T1000 (cell line): ENCODE results near the gene TCF12.

Experiments
- DNase-seq: peaks from one replicate; lab custom pipeline; 2025; ENCODE audit warnings: mixed read lengths; lab: John Stamatoyannopoulos, UW

Gene TCF12

DNA sequence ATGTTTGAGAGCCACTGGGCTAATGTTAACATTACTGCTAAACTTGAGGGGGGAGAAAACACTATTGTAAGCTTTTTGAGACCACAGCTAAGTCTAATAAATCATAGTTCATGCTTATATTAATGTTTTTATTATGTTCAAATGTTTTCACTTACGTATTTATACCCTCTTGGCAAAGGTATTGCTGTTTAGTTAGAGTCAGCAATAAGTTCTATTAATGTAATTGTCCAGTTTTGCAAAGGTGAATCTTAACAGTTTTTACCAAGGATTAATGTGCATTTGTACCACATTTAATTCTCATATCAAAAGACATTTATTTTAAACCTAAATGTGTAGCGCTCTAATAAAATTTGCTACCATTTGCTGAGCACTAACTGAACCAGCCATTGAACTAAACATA lies 251.2 kb downstream of the TCF12 start:
- DNase-seq: no peak

DNA sequence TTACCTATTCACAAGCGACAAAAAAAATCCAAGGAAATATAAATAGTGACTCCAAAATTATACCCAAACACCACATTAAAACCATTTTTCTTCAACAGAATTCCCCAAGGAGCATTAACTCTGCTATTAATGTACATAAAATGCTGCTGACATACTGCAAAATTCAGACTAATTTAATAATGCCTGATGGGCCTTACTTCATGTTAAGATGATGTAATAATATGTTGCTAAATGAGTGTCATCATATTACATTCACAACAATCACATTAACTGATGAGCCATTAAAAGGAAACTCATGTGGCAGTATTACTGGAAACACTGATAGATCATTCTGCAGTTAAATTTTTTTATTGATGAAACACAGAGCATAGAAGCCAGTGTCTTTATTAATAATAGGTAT lies 253.0 kb downstream of the TCF12 start:
- no peak for DNase-seq

DNA sequence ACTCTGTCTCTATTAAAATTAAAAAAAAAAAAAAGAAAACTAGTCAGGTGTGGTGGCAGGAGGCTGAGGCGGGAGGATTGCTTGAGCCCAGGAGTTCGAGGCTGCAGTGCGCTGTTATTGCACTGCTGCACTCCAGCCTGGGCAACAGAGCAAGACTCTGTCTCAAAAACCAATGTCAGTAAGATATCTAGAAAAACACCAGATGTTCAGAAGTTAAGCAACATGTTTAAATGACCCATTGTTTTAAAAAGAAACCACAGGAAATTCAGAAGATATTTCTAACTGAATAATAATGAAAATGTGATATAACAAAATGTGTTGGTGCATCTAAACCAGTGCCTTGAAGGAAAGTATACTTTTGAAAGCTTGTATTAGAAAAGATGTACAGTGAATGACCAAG lies 254.5 kb downstream of the TCF12 start:
- no peak for DNase-seq

DNA sequence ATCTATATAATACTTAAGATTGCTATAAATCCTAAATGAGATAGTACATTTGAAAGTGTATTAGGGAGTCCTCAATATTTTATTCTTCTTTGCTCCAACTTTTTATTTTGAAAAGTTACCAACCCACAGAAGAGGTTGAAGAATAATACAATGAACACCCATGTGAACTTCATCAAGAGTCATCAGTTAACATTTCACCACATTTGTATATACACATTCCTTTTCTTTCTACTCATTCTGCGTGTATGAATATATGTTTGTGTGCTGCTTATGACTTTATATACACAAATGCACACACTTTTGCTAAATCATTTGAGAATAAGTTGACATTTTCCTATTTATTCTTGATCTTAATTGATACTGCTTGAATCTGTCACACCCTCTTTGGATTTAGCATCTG lies 264.6 kb downstream of the TCF12 start:
- no peak for DNase-seq

DNA sequence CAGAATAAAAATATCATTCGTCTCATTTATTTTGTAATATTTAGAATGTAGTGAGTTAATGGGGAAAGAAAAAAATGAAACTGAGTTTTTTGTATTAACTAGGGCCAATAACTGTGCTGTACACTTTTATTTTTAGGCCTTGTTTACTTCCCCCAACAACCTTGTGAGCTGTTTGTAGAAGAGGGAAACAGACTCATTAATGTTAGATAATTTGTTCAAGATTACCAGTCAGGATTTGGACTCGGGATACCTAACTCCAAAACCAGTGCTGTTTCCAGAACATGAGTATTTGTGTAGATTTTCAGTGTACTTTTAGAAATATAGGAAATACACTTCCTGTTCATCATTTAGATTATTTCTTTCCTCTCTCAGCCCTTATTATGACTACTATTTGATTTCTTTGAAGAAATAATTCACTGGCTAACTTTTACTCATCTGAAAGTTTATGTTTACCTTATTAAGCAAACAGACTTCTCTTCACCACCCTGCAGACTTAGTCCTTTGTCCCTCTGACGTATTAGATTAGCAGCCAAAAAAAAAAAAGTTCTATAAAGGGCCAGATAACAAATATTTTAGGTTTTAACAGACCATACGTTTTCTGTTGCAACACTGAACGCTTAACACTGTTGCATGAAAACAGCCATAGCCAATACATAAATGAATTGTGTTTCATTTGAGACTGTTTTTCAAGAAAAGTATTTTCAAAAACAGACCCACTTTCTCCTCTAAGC lies 265.3 kb downstream of the TCF12 start:
- no peak for DNase-seq

DNA sequence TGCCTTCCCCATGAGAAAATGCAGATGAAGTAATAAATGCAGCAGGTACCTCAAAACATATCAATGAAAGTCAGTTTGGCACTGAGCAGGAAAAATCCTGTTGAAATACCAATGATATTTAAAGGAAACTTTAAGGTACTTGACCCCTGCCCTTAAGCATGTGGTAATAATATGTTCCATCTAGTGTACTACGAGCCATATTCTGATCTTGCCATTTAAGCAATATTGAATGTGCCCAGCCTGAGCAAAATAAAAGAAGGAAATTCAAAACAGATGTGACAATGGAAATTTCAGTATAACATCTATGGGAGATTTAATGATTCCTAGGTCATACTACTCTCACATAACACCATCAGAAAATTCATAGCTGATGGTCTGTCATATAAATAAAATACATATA lies 266.1 kb downstream of the TCF12 start:
- DNase-seq: no peak

DNA sequence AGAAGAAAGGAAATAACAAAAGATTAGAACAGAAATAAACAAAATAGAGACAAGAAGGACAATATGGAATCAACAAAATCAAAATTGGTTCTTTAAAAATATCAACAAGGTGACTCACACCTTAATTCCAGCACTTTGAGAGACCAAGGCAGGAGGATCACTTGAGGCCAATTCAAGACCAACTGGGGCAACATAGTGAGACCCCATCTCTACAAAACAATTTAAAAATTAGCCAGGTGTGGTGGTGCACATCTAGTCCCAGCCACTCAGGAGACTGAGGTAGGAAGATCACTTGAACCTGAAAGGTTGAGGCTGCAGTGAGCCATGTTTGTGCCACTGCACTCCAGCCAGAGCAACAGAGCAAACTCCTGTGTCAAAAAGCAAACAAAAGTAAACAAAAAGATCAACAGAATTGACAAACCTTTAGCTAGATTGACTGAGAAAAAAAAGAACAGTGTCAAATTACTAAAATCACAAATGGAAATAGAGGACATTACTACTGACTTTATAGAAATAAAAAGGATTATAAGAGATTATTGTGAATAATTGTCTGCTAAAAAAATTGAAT lies 267.1 kb downstream of the TCF12 start:
- DNase-seq: no peak

DNA sequence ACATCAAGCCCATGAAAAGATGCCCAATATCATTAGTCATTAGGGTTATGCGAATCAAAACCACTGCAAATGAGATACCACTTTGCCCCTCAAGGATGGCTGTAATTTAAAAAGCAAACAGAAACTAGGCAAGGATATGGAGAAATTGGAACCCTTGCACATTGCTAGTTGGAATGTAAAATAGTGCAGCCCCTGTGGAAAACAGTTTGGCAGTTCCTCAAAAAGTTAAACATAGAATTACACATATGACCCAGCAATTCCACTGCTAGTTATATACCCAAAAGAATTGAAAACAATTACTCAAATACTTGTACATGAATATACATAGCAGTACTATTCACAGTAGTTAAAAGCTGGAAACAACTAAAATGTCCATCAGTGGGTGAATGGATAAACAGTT lies 271.0 kb downstream of the TCF12 start:
- no peak for DNase-seq

DNA sequence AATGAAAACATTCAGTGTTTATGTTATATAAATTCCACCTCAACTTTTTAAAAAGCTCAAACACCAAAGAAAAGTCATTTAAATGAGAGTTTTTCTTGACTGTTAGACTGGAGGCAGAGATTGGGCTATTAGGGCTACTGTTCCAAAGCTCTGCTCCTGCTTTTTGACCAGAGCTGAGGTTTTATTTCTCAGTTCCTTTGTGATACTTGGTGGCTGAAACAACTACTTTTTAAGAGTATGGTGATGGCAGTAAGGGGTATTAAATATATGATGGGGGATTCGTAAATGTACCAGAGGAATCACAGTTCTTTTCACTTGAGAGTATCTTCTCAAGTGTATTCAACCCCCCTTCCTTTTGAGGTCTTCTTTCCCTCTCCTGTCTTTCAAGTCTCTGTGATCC lies 271.8 kb downstream of the TCF12 start:
- no peak for DNase-seq

DNA sequence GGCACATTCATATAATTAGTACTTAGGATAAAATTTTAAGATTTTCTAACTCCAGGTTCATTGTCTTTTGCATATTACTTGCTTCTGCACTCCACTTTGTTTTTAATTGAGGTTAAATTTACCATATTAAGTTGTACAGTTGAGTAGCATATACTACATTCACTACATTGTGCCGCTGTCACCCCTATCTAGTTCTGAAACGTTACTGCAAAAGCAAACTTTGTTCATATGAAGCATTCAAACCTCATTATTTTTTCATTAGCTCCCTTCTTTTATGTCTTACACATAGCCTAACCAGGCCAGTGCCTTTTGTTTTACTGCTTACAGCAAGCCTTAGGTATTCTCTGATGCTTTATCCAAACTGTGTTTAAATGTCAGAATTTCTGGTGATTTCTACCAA lies 274.7 kb downstream of the TCF12 start:
- DNase-seq: no peak

DNA sequence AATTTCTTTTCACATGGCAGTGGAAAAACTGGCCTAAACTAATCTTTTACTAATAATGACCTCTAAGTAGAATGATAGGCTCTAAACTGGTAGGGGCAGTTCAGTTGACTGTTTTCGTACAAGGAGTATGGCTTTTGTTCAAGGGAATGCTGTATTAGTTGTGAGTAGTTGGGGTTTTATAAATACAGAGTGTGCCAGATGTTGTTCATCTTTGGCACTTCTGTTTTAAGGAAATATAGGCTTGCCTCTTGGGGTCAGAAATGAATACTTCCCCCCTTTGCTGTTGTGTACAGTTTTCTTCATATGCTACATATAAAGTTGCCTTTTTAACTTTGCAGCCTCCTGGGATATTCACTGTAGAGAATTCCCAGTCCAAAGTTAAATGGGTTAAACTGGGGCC lies 276.9 kb downstream of the TCF12 start:
- DNase-seq: no peak

DNA sequence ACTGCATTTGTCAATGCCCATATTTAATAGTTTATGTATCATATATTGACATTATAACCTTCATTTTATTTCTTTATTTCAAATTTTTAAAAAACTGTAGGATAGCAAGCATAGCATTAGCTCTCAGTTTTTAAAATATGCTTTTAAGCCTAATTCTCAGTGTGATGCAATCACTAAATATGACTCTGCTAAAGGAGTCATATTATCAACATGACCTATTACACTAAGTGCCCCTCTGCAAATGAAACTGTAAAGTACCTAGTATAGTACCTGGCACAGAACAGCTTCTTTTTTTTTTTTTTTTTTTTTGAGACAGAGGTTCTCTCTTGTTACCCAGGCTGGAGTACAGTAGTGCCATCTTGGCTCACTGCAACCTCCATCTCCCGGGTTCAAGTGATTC lies 278.4 kb downstream of the TCF12 start:
- no peak for DNase-seq

DNA sequence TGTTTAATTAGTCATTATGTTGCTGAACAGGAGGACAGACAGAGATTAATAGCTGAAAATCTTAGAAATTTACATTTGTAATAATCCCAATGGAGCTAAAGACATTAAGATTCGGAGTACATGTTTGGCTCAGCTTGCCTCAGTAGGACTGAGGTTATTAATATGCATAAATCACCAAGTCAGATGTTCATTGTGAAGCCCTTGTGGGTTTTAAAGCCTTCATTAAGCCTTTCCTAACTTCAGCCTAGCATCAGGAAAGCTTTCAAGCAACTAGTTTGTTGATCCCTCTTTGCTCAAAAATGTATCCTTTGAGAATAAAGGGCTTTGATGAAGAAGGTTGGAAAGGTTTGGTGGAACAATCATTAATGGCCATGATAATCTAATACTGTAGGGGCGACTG lies 279.7 kb downstream of the TCF12 start:
- no peak for DNase-seq

DNA sequence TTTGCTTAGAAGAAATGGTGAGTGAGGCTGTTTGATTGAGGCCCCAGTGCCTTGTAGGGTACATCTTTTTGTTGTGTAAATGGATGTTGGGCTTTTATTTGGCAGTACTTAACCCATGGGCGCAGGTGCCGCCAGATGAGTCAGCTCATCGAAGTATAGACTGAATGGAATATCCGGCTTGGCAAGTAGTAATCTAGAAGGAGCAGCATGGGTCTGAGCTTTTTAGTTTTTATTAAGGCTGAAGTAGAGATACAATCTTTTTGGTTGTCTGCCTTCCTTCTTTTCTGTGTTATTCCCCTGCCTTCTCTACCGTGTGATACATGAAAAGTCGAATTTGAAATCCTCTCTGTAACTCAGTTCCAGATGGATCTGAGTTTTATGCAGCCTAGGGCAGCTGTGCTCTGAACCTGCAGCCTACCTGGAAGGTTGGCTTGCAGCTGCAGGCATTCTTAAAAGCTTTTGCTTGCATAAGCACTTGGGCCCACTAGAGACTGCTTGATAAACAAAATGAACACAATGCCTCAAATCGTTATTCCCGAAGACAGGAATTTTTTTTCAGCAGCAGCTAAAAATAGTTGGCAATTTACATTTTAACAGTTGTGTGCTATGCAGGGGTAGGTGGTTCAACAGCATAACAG lies 280.3 kb downstream of the TCF12 start:
- DNase-seq: no peak

DNA sequence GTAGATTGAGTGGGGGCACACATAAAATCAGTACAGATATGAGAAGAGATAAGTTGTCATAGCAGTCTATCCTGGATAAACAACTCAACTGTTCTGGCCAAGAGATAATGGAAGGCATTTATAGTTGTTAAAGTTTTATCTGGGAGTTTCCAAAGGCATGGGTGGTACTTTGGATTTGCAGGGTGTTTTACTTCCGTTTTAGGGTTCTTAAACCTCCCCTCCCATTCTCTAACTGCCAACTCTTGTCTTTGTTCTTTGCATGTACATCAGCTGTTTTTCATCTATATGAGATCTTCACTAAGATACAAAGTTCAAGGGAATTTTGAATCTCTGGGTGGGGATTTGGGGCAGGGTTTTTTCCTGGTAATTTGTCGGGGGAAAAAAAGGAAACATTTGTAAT lies 283.1 kb downstream of the TCF12 start:
- DNase-seq: no peak

DNA sequence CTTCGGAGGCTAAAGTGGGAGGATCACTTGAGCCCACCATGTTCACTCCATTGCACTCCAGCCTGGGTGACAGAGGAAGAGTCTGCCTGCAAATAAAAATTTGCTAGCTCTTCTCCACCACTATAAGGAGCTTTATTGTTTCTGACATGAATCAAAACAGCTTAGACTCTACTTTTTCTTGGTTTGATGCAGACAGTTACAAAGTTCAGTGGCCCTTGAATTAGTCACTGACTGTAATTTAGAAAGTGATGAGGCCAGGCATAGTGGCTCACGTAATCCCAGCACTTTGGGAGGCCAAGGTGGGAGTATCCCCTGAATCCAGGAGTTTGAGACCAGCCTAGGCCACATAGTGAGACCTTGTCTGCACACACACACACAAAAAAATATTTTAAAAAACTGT lies 285.5 kb downstream of the TCF12 start:
- no peak for DNase-seq

DNA sequence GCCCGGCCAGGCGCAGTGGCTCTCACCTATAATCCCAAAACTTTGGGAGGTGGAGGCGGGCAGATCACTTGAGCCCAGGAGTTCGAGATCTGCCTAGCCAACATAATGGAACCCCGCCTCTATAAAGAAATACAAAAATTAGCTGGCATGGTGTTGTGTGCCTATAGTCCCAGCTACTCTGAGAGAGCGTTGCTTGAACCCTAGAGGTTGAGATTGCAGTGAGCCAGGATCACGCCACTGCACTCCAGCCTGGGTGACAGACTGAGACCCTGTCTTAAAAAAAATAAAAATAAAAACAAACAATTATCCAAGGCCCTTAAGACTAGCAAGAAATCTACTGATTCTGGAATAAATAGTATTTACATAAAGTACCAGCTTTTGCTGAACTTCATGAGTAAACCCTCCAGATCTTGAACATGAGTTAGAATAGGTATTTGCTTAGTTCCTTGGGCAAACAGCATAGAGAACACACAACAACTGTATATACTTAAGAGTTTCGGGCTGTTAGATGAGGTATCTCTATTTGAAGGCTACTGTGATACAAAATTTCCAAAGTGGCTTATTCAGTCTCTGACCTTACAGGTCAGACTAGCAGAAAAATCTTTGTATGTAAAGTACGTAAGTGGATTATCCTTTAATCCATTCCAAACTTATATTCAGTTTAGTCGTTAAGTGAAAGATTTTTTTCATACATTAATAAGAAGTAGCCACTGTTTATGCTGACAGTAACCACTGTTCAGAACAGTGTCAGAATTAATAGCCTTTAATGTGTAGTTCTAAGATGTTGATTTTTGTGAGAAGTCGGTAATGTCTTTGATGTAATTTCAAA lies 286.8 kb downstream of the TCF12 start:
- no peak for DNase-seq

DNA sequence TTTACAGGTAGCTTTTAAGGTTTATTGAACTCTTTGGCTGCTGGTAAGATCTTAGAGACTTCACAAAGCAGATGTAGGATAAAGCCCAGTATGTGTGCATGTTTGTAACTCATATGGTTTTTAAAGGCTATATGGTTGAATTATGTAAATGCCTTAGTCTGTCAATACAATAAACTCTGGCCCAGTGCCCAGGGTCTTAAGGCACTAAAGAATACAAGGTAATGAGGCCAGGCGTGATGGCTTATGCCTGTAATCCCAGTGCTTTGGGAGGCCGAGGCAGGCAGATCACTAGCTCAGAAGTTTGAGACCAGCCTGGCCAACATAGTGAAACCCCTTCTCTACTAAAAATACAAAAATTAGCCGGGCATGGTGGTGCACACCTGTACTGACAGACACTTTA lies 287.6 kb downstream of the TCF12 start:
- DNase-seq: no peak

DNA sequence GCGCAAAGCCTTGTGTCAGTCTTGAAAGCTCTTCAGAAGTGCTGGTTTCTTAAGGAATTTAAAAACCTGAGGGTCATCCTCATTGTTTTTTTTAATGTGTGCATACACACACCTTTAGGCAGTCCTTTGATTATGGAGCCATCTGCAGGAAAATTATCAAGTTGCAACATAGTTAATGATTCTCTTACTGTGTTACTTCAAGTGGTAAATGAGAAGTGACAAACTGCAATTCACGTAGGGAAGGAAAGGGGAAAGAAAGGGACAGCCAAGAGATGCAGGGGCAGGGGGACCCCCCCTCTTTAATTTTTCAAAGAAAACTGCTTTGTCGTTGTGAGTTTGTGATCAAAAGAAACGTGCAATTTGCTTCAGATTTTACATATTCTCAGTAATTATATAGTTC lies 295.4 kb downstream of the TCF12 start:
- no peak for DNase-seq

DNA sequence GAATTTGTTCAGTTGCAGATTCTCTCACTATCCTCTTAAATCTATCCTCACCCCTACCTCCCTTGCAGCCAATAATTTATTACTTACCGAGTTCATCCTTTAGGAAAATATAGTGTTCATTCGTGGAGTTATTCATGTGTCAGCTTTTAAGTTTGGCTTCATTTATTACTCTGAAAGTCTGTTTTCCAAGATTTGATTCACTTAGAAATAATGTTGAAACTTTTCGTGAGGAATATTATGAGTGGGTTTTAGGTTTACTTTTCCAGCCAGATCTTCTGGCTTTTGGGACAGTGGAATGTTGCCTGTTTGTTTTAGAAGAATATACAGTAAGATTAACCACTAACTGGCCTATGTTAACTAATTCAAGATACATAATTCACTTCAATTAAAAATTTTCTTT lies 296.9 kb downstream of the TCF12 start:
- DNase-seq: no peak

DNA sequence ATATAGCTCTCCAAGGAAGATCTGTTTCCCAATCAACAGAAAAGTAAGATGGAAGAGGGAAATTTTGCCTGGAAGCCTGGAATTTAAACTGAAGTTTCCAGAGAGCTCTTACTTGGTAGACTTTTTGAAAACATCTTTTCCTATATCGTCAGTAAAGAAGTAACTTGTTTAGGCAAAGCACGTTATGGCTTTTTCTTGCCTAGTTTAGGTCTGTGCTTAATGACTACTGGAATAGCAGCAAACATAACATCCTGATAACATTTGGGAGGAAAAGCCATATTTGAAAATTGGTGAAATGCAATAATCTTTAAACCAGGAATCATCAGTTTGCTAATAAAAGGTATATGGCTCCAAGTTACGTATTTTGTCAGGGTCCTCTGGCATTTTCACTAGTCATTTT lies 297.4 kb downstream of the TCF12 start:
- DNase-seq: no peak

DNA sequence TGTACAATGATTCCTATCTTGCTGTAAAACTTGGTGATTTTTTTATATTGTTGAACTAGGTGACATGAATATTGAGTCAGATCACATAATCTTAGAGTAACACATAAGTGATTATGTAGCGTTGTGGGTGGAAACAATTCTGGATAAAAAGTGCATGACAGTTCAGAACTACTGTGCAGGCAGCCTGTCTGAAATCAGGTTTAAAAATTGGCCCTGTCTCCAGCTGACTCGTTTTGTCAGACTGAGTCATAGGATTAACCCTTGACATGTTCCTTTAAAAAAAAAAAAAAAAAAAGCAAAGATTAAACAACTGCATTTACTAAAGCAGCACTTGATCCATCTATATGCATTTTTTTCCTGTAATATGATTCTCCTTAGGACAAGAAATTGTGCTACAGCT lies 297.8 kb downstream of the TCF12 start:
- DNase-seq: no peak
